Thyroid gland (tissue), 4 donors: ENCODE results near the gene ATP2B1. TPM values are rescaled to one million over a fixed set of nuclear protein-coding genes. Genes with fewer than 3 reads are reported as not detected.

Experiments used
- DNase-seq, 2 donors: peaks; one replicate each; pipeline ENCODE4 v3.0.0-alpha.2; 2019
- H3K27ac ChIP-seq, 3 donors: fragments of 200-600 bp; sonication (generic); 1 replicate in 2 of 3; 2 replicates in 1 of 3; pipeline ENCODE4 v1.5.1; 2016 to 2019; ENCODE audit warnings: mild to moderate bottlenecking in 1 of 3, moderate library complexity in 1 of 3
- H3K27me3 ChIP-seq: fragments of 200-600 bp; sonication (generic); one replicate; pipeline ENCODE4 v1.5.1; 2019
- H3K36me3 ChIP-seq, 2 donors: fragments of 200-600 bp; sonication (generic); one replicate each; pipeline ENCODE4 v1.5.1; 2016 to 2019
- H3K4me1 ChIP-seq, 2 donors: fragments of 200-600 bp; sonication (generic); one replicate each; pipeline ENCODE4 v1.5.1; 2017 to 2019
- H3K4me3 ChIP-seq, 3 donors: fragments of 200-600 bp; sonication (generic); replicated peaks in 1 of 3; 1 replicate in 2 of 3; 2 replicates in 1 of 3; pipeline ENCODE4 v1.5.1; 2016; ENCODE audit warnings: mild to moderate bottlenecking in 1 of 3
- H3K9me3 ChIP-seq: fragments of 200-600 bp; sonication (generic); one replicate; pipeline ENCODE4 v1.5.1; 2017
- CTCF ChIP-seq, 6 experiments: fragments of 200-600 bp in 3 of 6; fragments of 450-650 bp in 3 of 6; sonication (generic) in 3 of 6; IDR thresholded peaks; one replicate each; pipeline ENCODE4 v1.5.1; 2016 to 2019; ENCODE audit warnings: antibody characterized with exemption in 6 of 6, mild to moderate bottlenecking in 2 of 6, inconsistent platforms in 1 of 6, moderate library complexity in 1 of 6
- POLR2A ChIP-seq, 2 donors: fragments of 450-650 bp; IDR thresholded peaks; one replicate each; pipeline ENCODE4 v1.6.1; 2017; ENCODE audit warnings: antibody characterized with exemption in 2 of 2, mild to moderate bottlenecking in 2 of 2, moderate library complexity in 1 of 2
- WGBS, 2 donors: methylation state at CpG; one replicate each; pipeline ENCODE4 v1.1.5; 2017; 5-methylcytosine and 5-hydroxymethylcytosine counted together
- intact Hi-C: fragments of 100-400 bp; cut with DNase I; formaldehyde crosslinking; loops from one replicate; pipeline ENCODE4 v1.15.1; 2023
- total RNA-seq, 4 donors: library from RNA; depleted of rRNA; stranded (reverse); fragments of >200 nt; gene quantifications; one replicate each; pipeline ENCODE4 v1.2.3, GENCODE V29; 2016

The ATP2B1 gene
- total RNA-seq, 4 donors from 2014 or later: 34.5 to 66.0 (median 44.4) TPM

GRCh38 chr12:89742337-89743022 is 33.8 kb upstream of the ATP2B1 start:
- DNase-seq: no peak
- H3K4me1 ChIP-seq: no peaks in the 10 kb centered on the region
- no peak overlapping the region for H3K27ac ChIP-seq
- H3K27me3 ChIP-seq: no peaks in the 10 kb centered on the region
- WGBS, 2 donors: 89% methylated on average over 2 of the region's 2 CpGs
- TF ChIP-seq POLR2A (IDR thresholded peaks at IDR 0.05) (no peak), CTCF (IDR thresholded peaks at IDR 0.05) (no peak)
- intact Hi-C loops: no loop called here
- no peaks in the 10 kb centered on the region for H3K9me3 ChIP-seq
- no peaks in the 10 kb centered on the region for H3K36me3 ChIP-seq
- H3K4me3 ChIP-seq: no peak overlapping the region

GRCh38 chr12:89740943-89741342 is 32.3 kb upstream of the ATP2B1 start:
- H3K9me3 ChIP-seq: no peaks in the 10 kb centered on the region
- TF ChIP-seq CTCF (IDR thresholded peaks at IDR 0.05) (no peak), POLR2A (IDR thresholded peaks at IDR 0.05) (no peak)
- no peaks in the 10 kb centered on the region for H3K27me3 ChIP-seq
- no peak for DNase-seq
- no peak overlapping the region for H3K27ac ChIP-seq
- intact Hi-C loops: no loop called here
- no peaks in the 10 kb centered on the region for H3K4me1 ChIP-seq
- 95% methylated on average over 2 of the region's 2 CpGs for whole genome bisulfite sequencing, 2 donors
- H3K36me3 ChIP-seq: no peaks in the 10 kb centered on the region
- no peak overlapping the region for H3K4me3 ChIP-seq

- H3K27ac ChIP-seq: no peak overlapping the region
- no peaks in the 10 kb centered on the region for H3K4me1 ChIP-seq
- no peaks in the 10 kb centered on the region for H3K27me3 ChIP-seq
- H3K36me3 ChIP-seq: no peaks in the 10 kb centered on the region
- intact Hi-C loops: no loop called here
- no peak overlapping the region for H3K4me3 ChIP-seq
- H3K9me3 ChIP-seq: no peaks in the 10 kb centered on the region
- no peak for DNase-seq
- WGBS, 2 donors: 58 to 100% methylated on average over 1 of the region's 1 CpG
- TF ChIP-seq POLR2A (IDR thresholded peaks at IDR 0.05) (no peak), CTCF (IDR thresholded peaks at IDR 0.05) (no peak)
These were observed 28.4 kb upstream of the ATP2B1 start for GRCh38 chr12:89736995-89737394.

GRCh38 chr12:89733579-89734201 is 25.1 kb upstream of the ATP2B1 start:
- Histone ChIP-seq H3K27ac (no peak overlapping the region), H3K27me3 (no peaks in the 10 kb centered on the region), H3K4me3 (no peak overlapping the region), H3K36me3 (no peaks in the 10 kb centered on the region), H3K4me1 (no peaks in the 10 kb centered on the region), H3K9me3 (no peaks in the 10 kb centered on the region)
- 84 to 92% methylated on average over 5 of the region's 5 CpGs for WGBS, 2 donors
- intact Hi-C loops: no loop called here
- TF ChIP-seq POLR2A (IDR thresholded peaks at IDR 0.05): no peak
- no peak for TF ChIP-seq CTCF (IDR thresholded peaks at IDR 0.05)
- DNase-seq: no peak

- no peak for TF ChIP-seq CTCF (IDR thresholded peaks at IDR 0.05)
- no peak for TF ChIP-seq POLR2A (IDR thresholded peaks at IDR 0.05)
- H3K4me3 ChIP-seq: no peak overlapping the region
- H3K27me3 ChIP-seq: no peaks in the 10 kb centered on the region
- intact Hi-C loops: no loop called here
- H3K4me1 ChIP-seq: no peaks in the 10 kb centered on the region
- H3K9me3 ChIP-seq: no peaks in the 10 kb centered on the region
- no peaks in the 10 kb centered on the region for H3K36me3 ChIP-seq
- DNase-seq: no peak
- WGBS, 2 donors: 81 to 83% methylated on average over 2 of the region's 2 CpGs
- H3K27ac ChIP-seq: no peak overlapping the region
These were observed 23.9 kb upstream of the ATP2B1 start for GRCh38 chr12:89732522-89732921.
